DND-41 (cell line): ENCODE data around the gene TMEM18.

Experiments used
- EZH2 ChIP-seq: IDR thresholded peaks from 3 replicates; pipeline ENCODE4 v1.6.1; 2012; ENCODE audit warnings: borderline replicate concordance, low read depth, mild to moderate bottlenecking, moderate library complexity, low read length, inconsistent platforms; ENCODE audit not compliant: severe bottlenecking
- TF ChIP-seq, protein P1 (sequence below): IDR thresholded peaks from 2 replicates; pipeline ENCODE4 v1.5.1; 2012; ENCODE audit warnings: borderline replicate concordance, low read length, moderate library complexity, mild to moderate bottlenecking; ENCODE audit not compliant: poor library complexity, severe bottlenecking; ENCODE audit errors: extremely low read depth

DNA sequence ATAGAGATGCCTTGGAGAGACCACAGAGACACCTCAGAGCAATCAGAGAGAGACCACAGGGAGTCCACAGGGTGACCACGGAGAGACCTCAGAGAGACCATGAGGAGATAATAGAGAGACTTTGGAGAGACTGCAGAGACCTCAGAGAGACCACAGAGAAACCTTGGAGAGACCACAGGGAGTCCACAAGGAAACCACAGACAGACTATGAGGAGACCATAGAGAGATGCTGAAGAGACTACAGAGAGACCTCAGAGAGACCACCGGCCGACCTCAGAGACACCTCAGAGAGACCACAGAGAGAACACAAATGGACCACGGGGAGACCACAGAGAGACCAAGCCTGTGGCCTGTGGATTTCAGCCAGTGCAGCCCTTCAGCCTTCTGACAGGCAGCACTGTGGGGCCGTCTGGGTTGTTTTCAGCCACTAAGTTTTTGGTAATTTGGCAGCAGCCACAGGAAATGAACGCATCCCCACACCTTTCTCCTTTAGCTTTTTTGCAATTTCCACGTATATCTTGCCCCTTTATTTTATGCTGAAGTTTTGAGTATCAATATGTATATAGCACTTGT, 11.4 kb upstream of the TMEM18 start:
- TF ChIP-seq, protein P1, sequence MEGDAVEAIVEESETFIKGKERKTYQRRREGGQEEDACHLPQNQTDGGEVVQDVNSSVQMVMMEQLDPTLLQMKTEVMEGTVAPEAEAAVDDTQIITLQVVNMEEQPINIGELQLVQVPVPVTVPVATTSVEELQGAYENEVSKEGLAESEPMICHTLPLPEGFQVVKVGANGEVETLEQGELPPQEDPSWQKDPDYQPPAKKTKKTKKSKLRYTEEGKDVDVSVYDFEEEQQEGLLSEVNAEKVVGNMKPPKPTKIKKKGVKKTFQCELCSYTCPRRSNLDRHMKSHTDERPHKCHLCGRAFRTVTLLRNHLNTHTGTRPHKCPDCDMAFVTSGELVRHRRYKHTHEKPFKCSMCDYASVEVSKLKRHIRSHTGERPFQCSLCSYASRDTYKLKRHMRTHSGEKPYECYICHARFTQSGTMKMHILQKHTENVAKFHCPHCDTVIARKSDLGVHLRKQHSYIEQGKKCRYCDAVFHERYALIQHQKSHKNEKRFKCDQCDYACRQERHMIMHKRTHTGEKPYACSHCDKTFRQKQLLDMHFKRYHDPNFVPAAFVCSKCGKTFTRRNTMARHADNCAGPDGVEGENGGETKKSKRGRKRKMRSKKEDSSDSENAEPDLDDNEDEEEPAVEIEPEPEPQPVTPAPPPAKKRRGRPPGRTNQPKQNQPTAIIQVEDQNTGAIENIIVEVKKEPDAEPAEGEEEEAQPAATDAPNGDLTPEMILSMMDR: no peak
- no peak for TF ChIP-seq EZH2
